OCI-LY1 (cell line): ENCODE measurements around the gene PPP1CA.

Experiments used
- H2AFZ ChIP-seq: fragments of 200-600 bp; sonication (generic), shearing (Covaris generic); 2 replicates; pipeline ENCODE4 v1.6.0; 2014; ENCODE audit warnings: antibody characterized with exemption, mild to moderate bottlenecking, low read length
- H3F3A ChIP-seq: fragments of 200-600 bp; sonication (generic), shearing (Covaris generic); 2 replicates; pipeline ENCODE4 v1.6.0; 2014; ENCODE audit warnings: mild to moderate bottlenecking, antibody characterized with exemption, low read length, moderate library complexity; ENCODE audit not compliant: insufficient read depth
- H3K27ac ChIP-seq: fragments of 200-600 bp; sonication (generic); 2 replicates; pipeline ENCODE4 v1.5.1; 2014; ENCODE audit warnings: low read length, mixed run types, mild to moderate bottlenecking, low read depth; ENCODE audit not compliant: poor library complexity, severe bottlenecking
- H3K27me3 ChIP-seq: fragments of 200-600 bp; sonication (generic); 2 replicates; pipeline ENCODE4 v1.6.0; 2014; ENCODE audit warnings: antibody characterized with exemption, mild to moderate bottlenecking, low read length, moderate library complexity; ENCODE audit not compliant: insufficient read depth
- H3K36me3 ChIP-seq: fragments of 200-600 bp; sonication (generic); 2 replicates; pipeline ENCODE4 v1.6.1; 2014; ENCODE audit warnings: mild to moderate bottlenecking, antibody characterized with exemption, low read length, moderate library complexity, mixed read lengths; ENCODE audit not compliant: insufficient read depth
- H3K4me1 ChIP-seq: fragments of 200-600 bp; sonication (generic); 2 replicates; pipeline ENCODE4 v1.5.1; 2014; ENCODE audit warnings: mild to moderate bottlenecking, low read length, moderate library complexity; ENCODE audit not compliant: insufficient read depth, severe bottlenecking
- H3K4me2 ChIP-seq: fragments of 200-600 bp; sonication (generic), shearing (Covaris generic); 2 replicates; pipeline ENCODE4 v1.6.1; 2014; ENCODE audit warnings: low read length
- H3K4me3 ChIP-seq: fragments of 200-600 bp; sonication (generic); 2 replicates; pipeline ENCODE4 v1.5.1; 2014; ENCODE audit warnings: low read length, low read depth, mild to moderate bottlenecking, mixed read lengths; ENCODE audit not compliant: poor library complexity, severe bottlenecking
- H3K79me2 ChIP-seq: fragments of 200-600 bp; shearing (Covaris generic); 2 replicates; pipeline ENCODE4 v1.6.1; 2016; ENCODE audit warnings: mixed run types, low read length, mixed read lengths; ENCODE audit not compliant: insufficient read depth
- H3K9ac ChIP-seq: fragments of 200-600 bp; sonication (generic), shearing (Covaris generic); 2 replicates; pipeline ENCODE4 v1.6.1; 2014; ENCODE audit warnings: mild to moderate bottlenecking, low read length, mixed read lengths
- H3K9me2 ChIP-seq: fragments of 200-600 bp; sonication (generic), shearing (Covaris generic); 2 replicates; pipeline ENCODE4 v1.6.1; 2014; ENCODE audit warnings: low read depth, mild to moderate bottlenecking, low read length, mixed read lengths
- H3K9me3 ChIP-seq: fragments of 200-600 bp; shearing (Covaris generic); 2 replicates; pipeline ENCODE4 v1.6.1; 2014; ENCODE audit warnings: low read length, mixed read lengths
- H4K20me1 ChIP-seq: fragments of 200-600 bp; sonication (generic), shearing (Covaris generic); 2 replicates; pipeline ENCODE4 v1.6.0; 2016; ENCODE audit warnings: mild to moderate bottlenecking, low read length; ENCODE audit not compliant: insufficient read depth
- EZH2 ChIP-seq: fragments of 200-600 bp; sonication (generic), shearing (Covaris generic); IDR thresholded peaks from 2 replicates; pipeline ENCODE4 v1.8.0; 2017; ENCODE audit warnings: borderline replicate concordance, mixed run types, mild to moderate bottlenecking, antibody characterized with exemption, low read length, moderate library complexity, mixed read lengths
- TF ChIP-seq, protein P1 (sequence below): fragments of 200-600 bp; sonication (generic), shearing (Covaris generic); IDR thresholded peaks from 2 replicates; pipeline ENCODE4 v1.5.1; 2017; ENCODE audit warnings: mild to moderate bottlenecking, antibody characterized with exemption, low read length, moderate library complexity, mixed read lengths

PPP1CA gene

GRCh38 chr11:67369801-67370284, 31.8 kb downstream of the PPP1CA start:
- Histone ChIP-seq H3K9me2 (no peaks in the 10 kb centered on the region), H2AFZ (no peak overlapping the region), H3K4me1 (peaks cover 20% of the 10 kb centered on the region), H3K9me3 (no peaks in the 10 kb centered on the region), H4K20me1 (no peaks in the 10 kb centered on the region), H3K4me3 (no peak overlapping the region), H3K27ac (no peak overlapping the region), H3K9ac (no peak overlapping the region), H3K79me2 (no peaks in the 10 kb centered on the region), H3K4me2 (no peak overlapping the region), H3K27me3 (0 out of 2 replicates have a peak, but pooled peaks cover 11% of the 10 kb centered on the region), H3K36me3 (no peaks in the 10 kb centered on the region), H3F3A (no peaks in the 10 kb centered on the region)
- TF ChIP-seq EZH2 = no peak
- TF ChIP-seq, protein P1, sequence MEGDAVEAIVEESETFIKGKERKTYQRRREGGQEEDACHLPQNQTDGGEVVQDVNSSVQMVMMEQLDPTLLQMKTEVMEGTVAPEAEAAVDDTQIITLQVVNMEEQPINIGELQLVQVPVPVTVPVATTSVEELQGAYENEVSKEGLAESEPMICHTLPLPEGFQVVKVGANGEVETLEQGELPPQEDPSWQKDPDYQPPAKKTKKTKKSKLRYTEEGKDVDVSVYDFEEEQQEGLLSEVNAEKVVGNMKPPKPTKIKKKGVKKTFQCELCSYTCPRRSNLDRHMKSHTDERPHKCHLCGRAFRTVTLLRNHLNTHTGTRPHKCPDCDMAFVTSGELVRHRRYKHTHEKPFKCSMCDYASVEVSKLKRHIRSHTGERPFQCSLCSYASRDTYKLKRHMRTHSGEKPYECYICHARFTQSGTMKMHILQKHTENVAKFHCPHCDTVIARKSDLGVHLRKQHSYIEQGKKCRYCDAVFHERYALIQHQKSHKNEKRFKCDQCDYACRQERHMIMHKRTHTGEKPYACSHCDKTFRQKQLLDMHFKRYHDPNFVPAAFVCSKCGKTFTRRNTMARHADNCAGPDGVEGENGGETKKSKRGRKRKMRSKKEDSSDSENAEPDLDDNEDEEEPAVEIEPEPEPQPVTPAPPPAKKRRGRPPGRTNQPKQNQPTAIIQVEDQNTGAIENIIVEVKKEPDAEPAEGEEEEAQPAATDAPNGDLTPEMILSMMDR = no peak

GRCh38 chr11:67369275-67369674, 32.4 kb downstream of the PPP1CA start:
- no peak overlapping the region for H3K9ac ChIP-seq
- H3K4me1 ChIP-seq = peaks cover 23% of the 10 kb centered on the region
- no peaks in the 10 kb centered on the region for H4K20me1 ChIP-seq
- H2AFZ ChIP-seq = no peak overlapping the region
- no peak overlapping the region for H3K4me2 ChIP-seq
- 0 out of 2 replicates have a peak, but pooled peaks cover 11% of the 10 kb centered on the region for H3K27me3 ChIP-seq
- H3K36me3 ChIP-seq = no peaks in the 10 kb centered on the region
- H3K4me3 ChIP-seq = no peak overlapping the region
- H3F3A ChIP-seq = no peaks in the 10 kb centered on the region
- no peak overlapping the region for H3K27ac ChIP-seq
- no peaks in the 10 kb centered on the region for H3K79me2 ChIP-seq
- no peaks in the 10 kb centered on the region for H3K9me3 ChIP-seq
- TF ChIP-seq EZH2 = no peak
- TF ChIP-seq, protein P1 = no peak
- no peaks in the 10 kb centered on the region for H3K9me2 ChIP-seq

DNA sequence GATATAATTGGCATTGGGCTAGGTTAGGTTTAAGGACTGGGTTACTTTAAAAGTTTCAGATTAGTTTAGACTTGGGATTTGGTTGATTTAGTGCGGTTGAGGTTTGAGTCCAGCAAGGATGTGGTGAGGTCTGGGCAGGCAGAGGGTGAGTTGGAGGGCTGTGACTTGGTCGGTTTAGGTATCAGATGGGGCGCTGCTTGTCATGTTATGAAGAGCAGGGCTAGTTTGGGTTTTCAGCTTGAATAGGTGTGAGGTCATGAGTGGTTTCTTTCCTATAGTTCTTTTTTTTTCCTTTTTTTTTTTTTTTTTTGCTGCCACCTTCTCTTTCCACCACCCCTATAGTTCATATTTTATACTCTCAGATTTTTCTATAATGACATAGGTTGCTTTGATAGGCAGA, 33.0 kb downstream of the PPP1CA start:
- Histone ChIP-seq H3K9ac (no peak overlapping the region), H3K4me3 (no peak overlapping the region), H3F3A (no peaks in the 10 kb centered on the region), H3K9me3 (no peaks in the 10 kb centered on the region), H3K79me2 (no peaks in the 10 kb centered on the region), H2AFZ (no peak overlapping the region), H3K4me2 (no peak overlapping the region), H3K9me2 (no peaks in the 10 kb centered on the region), H3K36me3 (no peaks in the 10 kb centered on the region), H3K27ac (no peak overlapping the region), H4K20me1 (no peaks in the 10 kb centered on the region), H3K4me1 (peaks cover 16% of the 10 kb centered on the region), H3K27me3 (0 out of 2 replicates have a peak, but pooled peaks cover 11% of the 10 kb centered on the region)
- no peak for TF ChIP-seq EZH2
- TF ChIP-seq, protein P1 = no peak
